Vagina (tissue), 2 donors: Measurements from ENCODE around the gene INPP5A.

Experiments
- CTCF ChIP-seq, 3 experiments: fragments of 450-650 bp in 2 of 3; fragments of 200-600 bp in 1 of 3; sonication (generic) in 1 of 3; IDR thresholded peaks; one replicate each; pipeline ENCODE4 v1.5.1; 2017 to 2019; ENCODE audit warnings: antibody characterized with exemption in 3 of 3, mild to moderate bottlenecking in 2 of 3, moderate library complexity in 2 of 3
- POLR2A ChIP-seq, 2 donors: fragments of 450-650 bp; IDR thresholded peaks; one replicate each; pipeline ENCODE4 v1.6.1; 2017; ENCODE audit warnings: antibody characterized with exemption in 2 of 2, mild to moderate bottlenecking in 2 of 2, moderate library complexity in 2 of 2
- POLR2AphosphoS5 ChIP-seq, 2 donors: sonication (generic); formaldehyde crosslinking; IDR thresholded peaks; one replicate each; pipeline ENCODE4 v1.9.0; 2017; ENCODE audit warnings: antibody characterized with exemption in 2 of 2, mild to moderate bottlenecking in 2 of 2, low read depth in 1 of 2; ENCODE audit not compliant: insufficient read depth in 1 of 2

- no peak for TF ChIP-seq CTCF (IDR thresholded peaks at IDR 0.05)
- TF ChIP-seq POLR2AphosphoS5 (IDR thresholded peaks at IDR 0.05; ENCODE audit: insufficient read depth in 1 of 2, low read depth in 1 of 2) = no peak
- no peak for TF ChIP-seq POLR2A (IDR thresholded peaks at IDR 0.05)
Measured at GRCh38 chr10:132538790-132539421, 1.3 kb downstream of the INPP5A start.
